Epithelial cell of proximal tubule (primary cell): ENCODE measurements around the gene NEUROG3. TPM values are rescaled to one million over a fixed set of nuclear protein-coding genes. Genes with fewer than 3 reads are reported as not detected.
"Not testable (repeated sequence)": the region's sequence is repeated elsewhere in the genome, so short reads cannot be mapped to it uniquely, and the experiment has no call there.

Source experiments
- DNase-seq: peaks from one replicate; pipeline ENCODE4 v3.0.0-alpha.2; 2011; ENCODE audit warnings: low read depth
- H3K4me3 ChIP-seq: 2 replicates; pipeline ENCODE4 v1.5.1; 2011; ENCODE audit warnings: low read depth, mild to moderate bottlenecking, low read length
- total RNA-seq: library from RNA; depleted of rRNA; stranded (reverse); fragments of >200 nt; gene quantifications from 2 replicates; pipeline ENCODE4 v1.2.3, GENCODE V29; 2015
- TF ChIP-seq, protein P1 (sequence below): conservative IDR thresholded peaks from 2 replicates; pipeline ENCODE4 v1.5.1; 2012; ENCODE audit warnings: low read depth, mild to moderate bottlenecking, low read length

Gene NEUROG3
- total RNA-seq, 1 donor from 2014 or later: not detected

DNA sequence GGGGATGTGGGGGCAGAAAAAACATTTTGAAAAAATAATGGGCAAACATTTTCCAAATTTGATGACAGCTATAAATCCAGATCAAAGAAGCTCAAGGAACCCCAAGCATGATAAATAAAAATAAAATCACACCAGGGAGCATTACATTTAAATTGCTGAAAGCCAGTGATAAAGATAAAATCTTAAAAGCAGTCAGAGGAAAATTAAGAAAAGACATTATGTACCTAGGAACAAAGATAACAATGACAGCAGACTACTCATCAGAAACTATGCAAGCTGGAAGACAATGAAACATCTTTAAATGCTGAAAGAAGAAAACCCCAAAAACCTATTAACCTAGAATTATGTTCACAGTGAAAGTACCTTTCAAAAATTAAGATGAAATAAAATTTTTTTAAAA, 23.3 kb downstream of the NEUROG3 start:
- no peak overlapping the region for H3K4me3 ChIP-seq
- no peak for DNase-seq
- TF ChIP-seq, protein P1, sequence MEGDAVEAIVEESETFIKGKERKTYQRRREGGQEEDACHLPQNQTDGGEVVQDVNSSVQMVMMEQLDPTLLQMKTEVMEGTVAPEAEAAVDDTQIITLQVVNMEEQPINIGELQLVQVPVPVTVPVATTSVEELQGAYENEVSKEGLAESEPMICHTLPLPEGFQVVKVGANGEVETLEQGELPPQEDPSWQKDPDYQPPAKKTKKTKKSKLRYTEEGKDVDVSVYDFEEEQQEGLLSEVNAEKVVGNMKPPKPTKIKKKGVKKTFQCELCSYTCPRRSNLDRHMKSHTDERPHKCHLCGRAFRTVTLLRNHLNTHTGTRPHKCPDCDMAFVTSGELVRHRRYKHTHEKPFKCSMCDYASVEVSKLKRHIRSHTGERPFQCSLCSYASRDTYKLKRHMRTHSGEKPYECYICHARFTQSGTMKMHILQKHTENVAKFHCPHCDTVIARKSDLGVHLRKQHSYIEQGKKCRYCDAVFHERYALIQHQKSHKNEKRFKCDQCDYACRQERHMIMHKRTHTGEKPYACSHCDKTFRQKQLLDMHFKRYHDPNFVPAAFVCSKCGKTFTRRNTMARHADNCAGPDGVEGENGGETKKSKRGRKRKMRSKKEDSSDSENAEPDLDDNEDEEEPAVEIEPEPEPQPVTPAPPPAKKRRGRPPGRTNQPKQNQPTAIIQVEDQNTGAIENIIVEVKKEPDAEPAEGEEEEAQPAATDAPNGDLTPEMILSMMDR: no peak

DNA sequence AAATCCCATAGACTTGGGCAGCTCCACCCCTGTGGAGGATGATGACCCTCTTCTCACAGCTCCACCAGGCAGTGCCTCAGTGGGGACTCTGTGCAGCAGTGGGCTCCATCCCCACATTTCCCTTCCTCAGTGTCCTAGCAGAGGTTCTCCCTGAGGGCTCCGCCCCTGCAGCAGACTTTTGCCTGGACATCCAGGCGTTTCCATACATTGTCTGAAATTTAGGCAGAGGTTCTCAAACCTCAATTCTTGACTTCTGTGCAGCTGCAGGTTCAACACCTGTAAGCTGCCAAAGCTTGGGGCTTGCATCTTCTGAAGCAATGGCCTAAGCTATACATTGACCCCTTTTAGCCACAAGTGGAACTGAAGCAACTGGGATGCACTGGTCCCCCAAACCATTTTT, 31.8 kb downstream of the NEUROG3 start:
- no peak for DNase-seq
- H3K4me3 ChIP-seq: no peak overlapping the region
- TF ChIP-seq, protein P1: no peak

DNA sequence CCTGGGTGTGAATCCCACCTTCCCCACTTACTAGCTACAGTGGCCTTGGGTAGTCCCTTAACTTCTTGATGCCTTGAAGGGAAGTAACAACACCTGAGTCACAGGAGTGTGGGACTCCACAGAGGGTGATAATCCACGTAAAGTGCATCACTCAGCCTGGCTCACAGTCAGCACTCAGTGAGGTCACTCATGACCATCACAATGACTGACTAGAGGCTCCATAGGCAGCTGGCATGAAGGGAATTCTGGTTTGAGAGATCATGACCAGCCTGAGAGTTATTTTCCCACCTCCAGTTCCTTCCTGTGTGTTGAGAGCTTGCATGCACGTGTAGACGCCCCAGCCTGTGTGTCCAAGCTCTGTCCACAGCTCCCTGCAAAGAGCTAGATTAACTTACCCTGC, 34.8 kb downstream of the NEUROG3 start:
- H3K4me3 ChIP-seq: no peak overlapping the region
- DNase-seq: no peak
- TF ChIP-seq, protein P1: no peak

DNA sequence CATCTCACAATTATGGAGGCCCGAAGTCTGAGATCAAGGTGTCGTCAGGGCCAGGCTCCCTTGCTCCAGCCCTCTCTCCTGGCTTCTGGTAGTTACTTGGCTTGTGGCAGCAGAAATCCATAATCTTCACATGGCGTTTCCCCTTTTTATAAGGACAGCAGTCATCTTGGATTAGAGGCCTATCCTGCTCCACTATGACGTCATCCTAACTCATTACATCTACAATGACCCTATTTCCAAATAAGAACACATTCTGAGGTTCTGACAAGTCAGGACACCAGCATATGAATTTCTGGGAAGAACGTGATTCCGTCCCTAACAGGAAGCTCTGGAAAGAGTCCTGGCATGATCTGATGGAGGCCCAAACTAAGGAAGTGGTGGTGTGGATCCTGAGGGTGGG, 35.8 kb downstream of the NEUROG3 start:
- TF ChIP-seq, protein P1: no peak
- H3K4me3 ChIP-seq: no peak overlapping the region
- no peak for DNase-seq

DNA sequence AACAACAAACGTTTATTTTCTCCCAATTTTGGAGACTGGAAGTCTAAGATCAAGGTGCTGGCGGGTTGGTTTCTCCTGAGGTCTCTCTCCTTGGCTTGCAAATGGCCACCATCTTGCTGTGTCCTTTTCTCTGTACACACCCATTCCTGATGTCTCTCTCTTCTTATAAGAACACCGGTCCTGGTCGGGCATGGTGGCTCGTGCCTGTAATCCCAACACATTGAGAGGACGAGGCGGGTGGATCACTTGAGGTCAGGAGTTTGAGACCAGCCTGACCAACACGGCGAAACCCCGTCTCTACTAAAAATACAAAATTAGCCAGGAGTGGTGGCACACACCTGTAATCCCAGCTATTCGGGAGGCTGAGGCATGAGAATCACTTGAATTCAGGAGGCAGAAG, 36.7 kb downstream of the NEUROG3 start:
- DNase-seq, H3K4me3 ChIP-seq: not testable (repeated sequence)

DNA sequence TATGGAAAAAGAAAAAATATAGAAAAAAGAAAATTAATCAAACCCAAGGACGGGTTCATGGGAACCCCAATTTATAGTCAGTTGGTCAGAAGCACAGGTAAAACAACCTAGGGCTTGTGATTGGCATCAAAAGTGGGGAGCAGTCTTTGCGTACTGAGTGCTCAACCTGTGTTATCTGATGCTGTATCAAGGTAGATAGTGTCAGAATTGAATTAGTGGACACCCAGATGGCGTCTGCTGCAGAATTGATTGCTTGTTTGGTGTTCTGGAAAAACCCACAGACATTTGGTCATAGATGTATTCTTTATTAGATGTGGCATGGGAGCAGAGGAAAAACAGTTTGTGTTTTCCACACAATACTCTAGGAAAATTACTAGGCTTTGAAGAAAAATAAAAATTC, 39.6 kb downstream of the NEUROG3 start:
- no peak overlapping the region for H3K4me3 ChIP-seq
- no peak for DNase-seq
- TF ChIP-seq, protein P1: no peak

DNA sequence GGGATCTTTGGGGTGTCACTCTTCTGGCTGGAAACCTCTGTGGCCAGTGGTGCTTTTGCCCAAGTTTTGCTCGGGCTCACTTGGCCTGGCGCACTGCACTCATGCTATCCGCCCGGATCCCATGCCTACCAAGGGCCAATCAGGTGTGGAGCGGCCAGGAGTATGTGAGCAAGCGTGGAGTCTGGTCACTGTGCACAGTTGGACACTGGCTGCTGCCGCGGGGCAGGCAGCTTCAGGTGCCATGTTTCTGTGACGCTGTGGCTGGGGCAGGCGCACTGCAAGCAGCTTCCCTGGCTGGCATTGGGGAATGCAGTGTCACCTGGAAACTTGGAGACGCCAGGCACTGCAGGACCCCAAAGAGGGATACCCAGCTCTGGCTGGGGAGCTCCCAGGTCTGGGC, 45.3 kb downstream of the NEUROG3 start:
- DNase-seq: no peak

More for the DNA sequence above, 45.3 kb downstream of the NEUROG3 start:
- TF ChIP-seq, protein P1: no peak
- no peak overlapping the region for H3K4me3 ChIP-seq

Other genes with a start within 250 kb of the NEUROG3 start
- gene TACR2, start 156.5 kb downstream of the NEUROG3 start, total RNA-seq: 0.23 TPM in 1 of 2 replicates, not detected in the other
- gene TSPAN15, start 122.0 kb downstream of the NEUROG3 start, total RNA-seq: 26.4 and 28.6 TPM in 2 replicates
- 4.2 and 6.7 TPM in 2 replicates for gene FAM241B, start 56.8 kb upstream of the NEUROG3 start, total RNA-seq
- gene COL13A1, start 228.5 kb upstream of the NEUROG3 start, total RNA-seq: 6.0 and 13.6 TPM in 2 replicates